Measurements from ENCODE around the gene GSDME.

DNA sequence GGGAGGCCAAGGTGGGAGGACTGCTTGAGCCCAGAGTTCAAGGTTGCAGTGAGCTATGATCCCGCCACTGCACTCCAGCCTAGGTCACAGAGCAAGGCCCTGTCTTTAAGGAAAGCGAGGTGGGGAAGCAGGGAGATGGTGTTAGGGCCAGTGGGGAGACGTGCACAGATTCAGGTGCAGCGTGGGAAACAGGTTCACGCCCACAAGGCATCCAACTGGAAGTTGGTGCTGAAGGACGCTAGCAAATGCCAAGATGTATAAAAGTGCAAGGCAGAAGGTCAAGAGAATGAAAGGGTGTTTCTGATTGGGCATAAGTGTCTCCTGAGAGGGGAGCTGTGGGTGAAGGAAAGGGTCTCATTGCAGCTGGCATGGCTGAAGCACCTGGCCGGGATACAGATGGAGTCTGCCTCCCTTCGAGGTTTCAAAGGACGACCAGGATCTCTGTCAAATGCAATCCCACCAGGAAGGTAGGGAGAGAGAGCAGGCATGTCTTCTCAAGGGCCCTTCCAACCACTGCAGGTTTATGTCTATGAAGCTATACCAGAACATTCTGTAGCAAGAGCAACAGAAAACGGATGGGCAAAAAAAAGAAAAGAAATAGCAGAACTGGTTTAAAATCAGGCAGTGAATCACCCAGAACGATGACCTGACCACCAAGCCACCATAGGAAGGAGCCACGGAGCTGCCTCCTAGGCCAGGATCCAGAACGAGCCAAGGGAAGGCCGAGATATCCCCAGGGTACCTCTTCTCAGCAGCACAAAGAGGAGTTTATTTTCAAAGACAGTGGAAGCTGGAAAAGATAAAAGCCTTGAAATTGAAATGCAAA, 43.2 kb downstream of the GSDME start:
- TF ChIP-seq POLR2AphosphoS5 (IDR thresholded peaks at IDR 0.05; ENCODE audit: low read depth, low read length): no peak
- TF ChIP-seq TAF1 (IDR thresholded peaks at IDR 0.05; ENCODE audit: borderline replicate concordance, low read depth, low read length): no peak
- no peak for TF ChIP-seq POLR2A (IDR thresholded peaks at IDR 0.05; ENCODE audit: low read depth, low read length)
